HG03342 (cell line): Measurements from ENCODE around the gene DNAJC22.
A peak's percentile ranks its signal among the peaks of the same experiment; 100 is the strongest.
"Not testable (repeated sequence)": the region's sequence is repeated elsewhere in the genome, so short reads cannot be mapped to it uniquely, and the experiment has no call there.

Experiments used
- ATAC-seq: cut with Tn5 transposase; IDR thresholded peaks from one replicate; pipeline ENCODE4 v1.9.1; 2021; ENCODE audit warnings: mild to moderate bottlenecking, moderate library complexity; ENCODE audit not compliant: unreplicated experiment

DNAJC22 gene

GRCh38 chr12:49346659-49347310 lies at the start of gene DNAJC22:
Gene DNAJC22 (plus strand): TSS chr12:49346888. CDS start chr12:49348873, 1,985 bp downstream.
- no peak for ATAC-seq

- ATAC-seq: no peak
Observed at GRCh38 chr12:49297695-49298060, 49.0 kb upstream of the DNAJC22 start.

- no peak for ATAC-seq
Observed at GRCh38 chr12:49298160-49298559, 48.5 kb upstream of the DNAJC22 start.

GRCh38 chr12:49301760-49302159 lies 44.9 kb upstream of the DNAJC22 start:
- ATAC-seq: no peak

GRCh38 chr12:49304161-49304560 lies 42.5 kb upstream of the DNAJC22 start:
- no peak for ATAC-seq

GRCh38 chr12:49305762-49306510 lies 40.8 kb upstream of the DNAJC22 start:
- ATAC-seq: no peak

GRCh38 chr12:49309386-49309785 lies 37.3 kb upstream of the DNAJC22 start:
- ATAC-seq: no peak

- ATAC-seq: not testable (repeated sequence)
Observed at GRCh38 chr12:49310451-49311000, 36.2 kb upstream of the DNAJC22 start.

GRCh38 chr12:49314811-49315210 lies 31.9 kb upstream of the DNAJC22 start:
- no peak for ATAC-seq

- not testable (repeated sequence) for ATAC-seq
Observed at GRCh38 chr12:49317118-49317517, 29.6 kb upstream of the DNAJC22 start.

GRCh38 chr12:49320411-49321103 lies 26.1 kb upstream of the DNAJC22 start:
- not testable (repeated sequence) for ATAC-seq

- no peak for ATAC-seq
Observed at GRCh38 chr12:49322367-49322707, 24.4 kb upstream of the DNAJC22 start.

- ATAC-seq: peak; percentile 97
Observed at GRCh38 chr12:49322708-49323523, 23.8 kb upstream of the DNAJC22 start, which contains the start of gene TROAP. Gene TROAP (plus strand): TSS chr12:49323255. CDS start chr12:49323609, 354 bp downstream.

- no peak for ATAC-seq
Observed at GRCh38 chr12:49323524-49324097, 23.1 kb upstream of the DNAJC22 start.

GRCh38 chr12:49325606-49326005 lies 21.1 kb upstream of the DNAJC22 start:
- ATAC-seq: no peak

- no peak for ATAC-seq
Observed at GRCh38 chr12:49327368-49327767, 19.3 kb upstream of the DNAJC22 start.

- no peak for ATAC-seq
Observed at GRCh38 chr12:49327887-49328286, 18.8 kb upstream of the DNAJC22 start.

GRCh38 chr12:49328816-49329215 lies 17.9 kb upstream of the DNAJC22 start:
- ATAC-seq: no peak

GRCh38 chr12:49330032-49330619 lies 16.6 kb upstream of the DNAJC22 start:
- ATAC-seq: no peak
